Spleen (tissue), 11 donors: ENCODE results near the gene ZYG11B. TPM values are rescaled to one million over a fixed set of nuclear protein-coding genes. Genes with fewer than 3 reads are reported as not detected.
A peak's percentile ranks its signal among the peaks of the same experiment; 100 is the strongest.
"Not testable (repeated sequence)": the region's sequence is repeated elsewhere in the genome, so short reads cannot be mapped to it uniquely, and the experiment has no call there.

Source experiments
- DNase-seq: peaks from one replicate; pipeline ENCODE4 v3.0.0-alpha.2; 2020
- H3K27ac ChIP-seq, 8 donors: fragments of 200-600 bp; sonication (generic) in 7 of 8; 1 replicate in 4 of 8; 2 replicates in 4 of 8; pipeline versions ENCODE4 v1.5.0 to v1.8.0; 2016 to 2021; ENCODE audit warnings: inconsistent platforms in 4 of 8, mild to moderate bottlenecking in 4 of 8, moderate library complexity in 1 of 8
- H3K27me3 ChIP-seq, 7 donors: fragments of 200-600 bp; sonication (generic) in 6 of 7; replicated peaks in 1 of 7; 1 replicate in 4 of 7; 2 replicates in 3 of 7; pipeline versions ENCODE4 v1.5.0 to v1.8.0; 2016 to 2021; ENCODE audit warnings: inconsistent platforms in 3 of 7, mild to moderate bottlenecking in 1 of 7
- H3K36me3 ChIP-seq, 6 donors: fragments of 200-600 bp; sonication (generic) in 5 of 6; 1 replicate in 4 of 6; 2 replicates in 2 of 6; pipeline versions ENCODE4 v1.5.0 to v1.8.0; 2016 to 2021; ENCODE audit warnings: inconsistent platforms in 2 of 6
- H3K4me1 ChIP-seq, 6 donors: fragments of 200-600 bp; sonication (generic) in 5 of 6; 1 replicate in 3 of 6; 2 replicates in 3 of 6; pipeline versions ENCODE4 v1.5.0 to v1.8.0; 2016 to 2021; ENCODE audit warnings: inconsistent platforms in 3 of 6
- H3K4me3 ChIP-seq, 8 donors: fragments of 200-600 bp; sonication (generic) in 7 of 8; 1 replicate in 4 of 8; 2 replicates in 4 of 8; pipeline versions ENCODE4 v1.5.0 to v1.8.0; 2016 to 2021; ENCODE audit warnings: inconsistent platforms in 4 of 8, mild to moderate bottlenecking in 4 of 8, moderate library complexity in 2 of 8
- H3K9me3 ChIP-seq, 8 donors: fragments of 200-600 bp; sonication (generic) in 7 of 8; 1 replicate in 4 of 8; 2 replicates in 4 of 8; pipeline versions ENCODE4 v1.5.0 to v1.8.0; 2016 to 2021; ENCODE audit warnings: inconsistent platforms in 4 of 8
- POLR2A ChIP-seq, 3 donors: fragments of 450-650 bp; IDR thresholded peaks; one replicate each; pipeline ENCODE4 v1.5.1; 2017; ENCODE audit warnings: antibody characterized with exemption in 3 of 3, mild to moderate bottlenecking in 1 of 3
- POLR2AphosphoS5 ChIP-seq, 3 donors: sonication (generic); formaldehyde crosslinking; IDR thresholded peaks; one replicate each; pipeline ENCODE4 v1.5.1; 2017; ENCODE audit warnings: antibody characterized with exemption in 3 of 3
- whole genome bisulfite sequencing, 5 donors: extraction: QIAGEN DNeasy Blood & Tissue Kit in 3 of 5; methylation state at CpG; one replicate each; pipeline versions ENCODE4 v1.1.5 to v1.1.7; 2013 to 2018; 5-methylcytosine and 5-hydroxymethylcytosine counted together
- intact Hi-C: fragments of 100-400 bp; cut with DNase I; formaldehyde crosslinking; loops from one replicate; pipeline ENCODE4 v1.15.0; 2023; ENCODE audit warnings: low total_unique reads
- polyA plus RNA-seq, 3 donors: library from polyadenylated mRNA; stranded (reverse); fragments of 200-250 nt; gene quantifications; one replicate each; pipeline ENCODE4 v1.2.1, GENCODE V29; 2013
- total RNA-seq, 7 donors: library from RNA; depleted of rRNA in 3 of 7; stranded (reverse); fragments of >200 nt in 3 of 7; fragmentation: NEBNext Ultra II Directional in 4 of 7; extraction: Animal tissue kit (Norgen Biotek cat#: 25700) in 4 of 7; gene quantifications; one replicate each; pipeline versions ENCODE4 v1.1.0 to v1.2.1, GENCODE V29; 2016 to 2021
- TF ChIP-seq, protein P1 (sequence below), 11 experiments: fragments of 200-600 bp in 7 of 11; fragments of 450-650 bp in 4 of 11; sonication (generic) in 4 of 11; IDR thresholded peaks in 8 of 11; conservative IDR thresholded peaks in 3 of 11; 1 replicate in 7 of 11; 2 replicates in 4 of 11; pipeline versions ENCODE4 v1.4.0 to v1.8.0; 2016 to 2021; ENCODE audit warnings: antibody characterized with exemption in 11 of 11, inconsistent platforms in 4 of 11, mild to moderate bottlenecking in 1 of 11
- donor health status: healthy with polysubstance abuse.
- donor health status: DM: no; HTN: no; CAD: no; lungs with moderate emphysema.
- donor health status: DM: no; HTN: no; CAD: no.
- donor health status: Bipolar disorder and iron deficiency.
- donor health status: healthy.
- donor health status: DM: no; HTN: no; CAD: no.
- donor health status: DM: yes; HTN: yes; CAD: no.

Gene ZYG11B
- total and polyA plus RNA-seq, 10 donors, result 3.0 to 35.5 (median 21.9) TPM

DNA sequence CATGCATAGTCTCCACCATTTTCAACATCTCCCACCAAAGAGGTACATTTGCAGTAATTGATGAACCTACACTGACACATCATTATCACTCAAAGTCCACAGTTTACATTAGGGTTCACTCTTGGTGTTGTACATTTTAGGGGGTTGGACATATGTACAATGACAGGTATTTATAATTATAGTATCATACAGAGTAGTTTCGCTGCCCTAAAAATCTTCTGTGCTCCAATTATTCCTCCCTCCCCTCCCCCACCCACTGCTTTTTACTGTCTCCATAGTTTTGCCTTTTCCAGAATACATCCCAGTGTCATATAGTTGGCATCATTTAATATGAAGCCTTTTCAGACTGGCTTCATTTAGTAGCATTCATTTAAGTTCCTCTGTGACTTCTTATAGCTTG is 41.7 kb upstream of the ZYG11B start:
- Histone ChIP-seq H3K4me3 (no peak overlapping the region), H3K36me3 (peaks cover 0 to 42% (median 16%) of the 10 kb centered on the region in 6 donors), H3K9me3 (peaks cover 0 to 5% (median 0%) of the 10 kb centered on the region in 8 donors), H3K27ac (no peak overlapping the region), H3K4me1 (peaks cover 3 to 15% (median 9%) of the 10 kb centered on the region in 6 donors), H3K27me3 (no peaks in the 10 kb centered on the region)
- no peak for DNase-seq
- WGBS, 5 donors, result 93 to 100% (median 97%) methylated on average over 1 of the region's 1 CpG
- TF ChIP-seq POLR2A (IDR thresholded peaks at IDR 0.05), result no peak
- TF ChIP-seq, protein P1, sequence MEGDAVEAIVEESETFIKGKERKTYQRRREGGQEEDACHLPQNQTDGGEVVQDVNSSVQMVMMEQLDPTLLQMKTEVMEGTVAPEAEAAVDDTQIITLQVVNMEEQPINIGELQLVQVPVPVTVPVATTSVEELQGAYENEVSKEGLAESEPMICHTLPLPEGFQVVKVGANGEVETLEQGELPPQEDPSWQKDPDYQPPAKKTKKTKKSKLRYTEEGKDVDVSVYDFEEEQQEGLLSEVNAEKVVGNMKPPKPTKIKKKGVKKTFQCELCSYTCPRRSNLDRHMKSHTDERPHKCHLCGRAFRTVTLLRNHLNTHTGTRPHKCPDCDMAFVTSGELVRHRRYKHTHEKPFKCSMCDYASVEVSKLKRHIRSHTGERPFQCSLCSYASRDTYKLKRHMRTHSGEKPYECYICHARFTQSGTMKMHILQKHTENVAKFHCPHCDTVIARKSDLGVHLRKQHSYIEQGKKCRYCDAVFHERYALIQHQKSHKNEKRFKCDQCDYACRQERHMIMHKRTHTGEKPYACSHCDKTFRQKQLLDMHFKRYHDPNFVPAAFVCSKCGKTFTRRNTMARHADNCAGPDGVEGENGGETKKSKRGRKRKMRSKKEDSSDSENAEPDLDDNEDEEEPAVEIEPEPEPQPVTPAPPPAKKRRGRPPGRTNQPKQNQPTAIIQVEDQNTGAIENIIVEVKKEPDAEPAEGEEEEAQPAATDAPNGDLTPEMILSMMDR (IDR thresholded peaks at IDR 0.05 in 8 of 11, conservative IDR thresholded peaks at IDR 0.05 in 3 of 11), result no peak
- intact Hi-C loops, result loop anchor here (10.0 kb wide), 2 partner anchors 130 to 540 kb away; partner anchors contain the start of genes TUT4 and ZFYVE9

DNA sequence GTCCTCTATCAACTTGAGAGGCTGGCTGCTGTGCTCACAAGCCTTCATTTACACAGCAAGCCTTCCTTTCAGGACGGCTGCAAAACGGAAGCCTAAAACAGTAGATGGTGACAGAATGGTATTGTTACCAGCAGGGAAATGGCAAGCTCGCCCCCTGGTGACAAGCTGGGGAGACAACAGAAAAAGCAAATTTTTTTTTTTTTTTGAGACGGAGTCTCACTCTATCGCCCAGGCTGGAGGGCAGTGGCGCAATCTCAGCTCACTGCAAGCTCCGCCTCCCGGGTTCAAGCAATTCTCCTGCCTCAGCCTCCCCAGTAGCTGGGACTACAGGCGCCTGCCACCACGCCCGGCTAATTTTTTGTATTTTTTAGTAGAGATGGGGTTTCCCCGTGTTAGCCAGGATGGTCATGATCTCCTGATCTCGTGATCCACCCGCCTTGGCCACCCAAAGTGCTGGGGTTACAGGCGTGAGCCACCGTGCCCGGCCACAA is 39.9 kb upstream of the ZYG11B start:
- not testable (repeated sequence) for H3K4me3 ChIP-seq, H3K27me3 ChIP-seq, H3K9me3 ChIP-seq
- H3K27ac ChIP-seq, result peak overlapping the region in 3 of 8 donors; percentile 26 to 50 (median 39)
- intact Hi-C loops, result loop anchor here (10.0 kb wide), 2 partner anchors 132 to 542 kb away; partner anchors contain the start of genes TUT4 and ZFYVE9
- H3K4me1 ChIP-seq, result peaks cover 3 to 15% (median 9%) of the 10 kb centered on the region in 6 donors
- DNase-seq, result peak; percentile 89
- peak in 1 of 3 donors; percentile 75 for TF ChIP-seq POLR2AphosphoS5 (IDR thresholded peaks at IDR 0.05)
- TF ChIP-seq, protein P1 (IDR thresholded peaks at IDR 0.05 in 8 of 11, conservative IDR thresholded peaks at IDR 0.05 in 3 of 11), result peak; percentile 51 to 88 (median 79)
- peaks cover 0 to 54% (median 25%) of the 10 kb centered on the region in 6 donors for H3K36me3 ChIP-seq
- WGBS, 5 donors, result 50 to 59% (median 55%) methylated on average over 16 to 17 of the region's 17 CpGs

DNA sequence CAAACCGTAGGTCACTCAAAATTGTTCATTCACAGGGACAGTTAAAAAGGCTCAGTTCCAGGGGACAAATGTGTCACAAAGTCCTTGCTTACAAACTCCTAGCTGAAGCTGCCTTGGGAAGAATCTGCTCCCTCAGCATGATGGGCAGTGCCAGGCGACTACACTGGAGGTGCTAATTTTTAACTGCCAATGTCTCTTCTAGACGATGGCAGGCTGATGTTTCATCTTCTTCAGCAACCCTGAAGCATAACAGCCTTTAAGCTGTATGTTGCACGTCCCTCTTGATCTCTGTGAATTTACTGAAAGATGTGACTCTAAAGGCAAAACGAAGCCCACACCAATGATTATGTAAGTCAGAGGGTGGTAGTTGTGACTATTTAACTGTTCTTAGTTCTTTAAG is 39.4 kb upstream of the ZYG11B start:
- peaks cover 0 to 5% (median 0%) of the 10 kb centered on the region in 8 donors for H3K9me3 ChIP-seq
- TF ChIP-seq POLR2AphosphoS5 (IDR thresholded peaks at IDR 0.05) (no peak), POLR2A (IDR thresholded peaks at IDR 0.05) (no peak)
- TF ChIP-seq, protein P1 (IDR thresholded peaks at IDR 0.05 in 8 of 11, conservative IDR thresholded peaks at IDR 0.05 in 3 of 11), result no peak
- DNase-seq, result no peak
- H3K4me1 ChIP-seq, result peaks cover 3 to 15% (median 9%) of the 10 kb centered on the region in 6 donors
- intact Hi-C loops, result loop anchor here (10.0 kb wide), 2 partner anchors 132 to 542 kb away; partner anchors contain the start of genes TUT4 and ZFYVE9
- WGBS, 5 donors, result 93 to 96% (median 96%) methylated on average over 5 of the region's 5 CpGs
- H3K27me3 ChIP-seq, result no peaks in the 10 kb centered on the region
- H3K4me3 ChIP-seq, result no peak overlapping the region
- H3K27ac ChIP-seq, result no peak overlapping the region
- H3K36me3 ChIP-seq, result peaks cover 0 to 58% (median 28%) of the 10 kb centered on the region in 6 donors

DNA sequence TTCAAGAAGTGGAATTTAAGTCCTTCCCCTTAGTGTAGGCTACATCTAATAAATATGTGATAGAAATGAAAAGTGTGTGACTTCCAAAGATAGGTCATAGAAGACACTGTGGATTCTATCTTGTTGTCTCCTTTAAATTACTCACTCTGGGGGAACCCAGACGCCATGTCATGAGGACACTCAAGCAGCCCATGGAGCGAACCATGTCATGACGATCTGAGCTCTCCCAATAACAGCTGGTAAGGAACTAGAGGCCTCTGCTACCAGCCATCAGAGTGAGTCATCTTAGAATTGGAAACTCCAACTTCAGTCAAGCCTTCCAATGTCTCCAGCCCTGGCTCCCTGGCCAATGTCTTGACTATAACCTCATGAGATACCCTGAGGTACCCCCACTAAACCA is 34.4 kb upstream of the ZYG11B start:
- Histone ChIP-seq H3K27ac (no peak overlapping the region), H3K4me3 (no peak overlapping the region), H3K9me3 (no peaks in the 10 kb centered on the region), H3K4me1 (peaks cover 0 to 6% (median under 1%) of the 10 kb centered on the region in 6 donors), H3K36me3 (peaks cover 6 to 60% (median 36%) of the 10 kb centered on the region in 6 donors), H3K27me3 (no peaks in the 10 kb centered on the region)
- no peak for DNase-seq
- WGBS, 5 donors, result 92 to 99% (median 95%) methylated on average over 3 of the region's 3 CpGs
- intact Hi-C loops, result no loop called here
- TF ChIP-seq POLR2A (IDR thresholded peaks at IDR 0.05) (no peak), POLR2AphosphoS5 (IDR thresholded peaks at IDR 0.05) (no peak)
- TF ChIP-seq, protein P1 (IDR thresholded peaks at IDR 0.05 in 8 of 11, conservative IDR thresholded peaks at IDR 0.05 in 3 of 11), result no peak
